Measurements from ENCODE around the gene DUSP18.

DUSP18 gene

DNA sequence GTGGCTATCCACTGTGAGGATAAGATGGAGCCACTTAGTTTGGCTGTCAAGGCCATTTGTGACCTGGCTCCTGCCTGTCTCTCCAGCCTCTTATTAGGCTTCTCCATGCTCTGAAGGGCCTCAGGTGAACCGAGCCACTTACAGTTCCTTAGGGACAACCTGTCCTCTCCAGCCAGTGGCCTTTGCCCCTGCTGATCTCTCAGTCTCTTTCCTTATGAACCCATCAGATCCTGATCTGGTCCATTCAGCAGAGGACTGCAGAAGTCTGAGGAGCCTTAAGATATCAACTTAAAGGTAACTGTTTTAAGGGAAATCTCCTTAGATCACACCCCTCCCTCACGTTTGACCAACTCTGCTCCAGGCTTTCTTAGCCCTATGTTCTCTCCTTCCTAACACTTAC is 2.4 kb downstream of the DUSP18 start:
- TF ChIP-seq CTCF (IDR thresholded peaks at IDR 0.05; ENCODE audit: control insufficient read depth, extremely low read depth, insufficient read depth): no peak

DNA sequence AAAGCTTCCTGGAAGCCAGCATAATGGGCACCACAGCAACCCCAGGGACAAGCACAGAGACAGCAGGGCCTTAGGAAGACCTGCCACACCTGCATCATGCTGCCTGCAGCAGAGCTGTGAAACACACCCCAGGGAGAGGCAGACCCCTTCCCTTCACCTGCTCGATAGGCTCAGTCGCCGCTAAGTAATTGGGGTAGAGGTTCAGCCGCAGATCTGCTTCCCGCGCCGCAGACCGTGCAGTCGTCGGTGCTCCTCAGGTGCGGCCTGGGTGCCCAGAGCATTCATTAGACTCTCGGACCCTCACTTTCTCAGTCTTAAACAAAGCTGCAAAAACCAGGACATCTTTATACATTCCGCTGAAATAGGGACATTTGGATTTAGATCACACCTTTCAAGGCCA is 2.9 kb downstream of the DUSP18 start:
- TF ChIP-seq CTCF (IDR thresholded peaks at IDR 0.05; ENCODE audit: control insufficient read depth, extremely low read depth, insufficient read depth): no peak
- no peak overlapping the region for H3K4me3 ChIP-seq (ENCODE audit: low read depth, low read length)
- DNase-seq (ENCODE audit: low read depth): no peak

More for the DNA sequence above, 2.4 kb downstream of the DUSP18 start:
- H3K4me3 ChIP-seq (ENCODE audit: low read depth, low read length): no peak overlapping the region
- no peak for DNase-seq (ENCODE audit: low read depth)

DNA sequence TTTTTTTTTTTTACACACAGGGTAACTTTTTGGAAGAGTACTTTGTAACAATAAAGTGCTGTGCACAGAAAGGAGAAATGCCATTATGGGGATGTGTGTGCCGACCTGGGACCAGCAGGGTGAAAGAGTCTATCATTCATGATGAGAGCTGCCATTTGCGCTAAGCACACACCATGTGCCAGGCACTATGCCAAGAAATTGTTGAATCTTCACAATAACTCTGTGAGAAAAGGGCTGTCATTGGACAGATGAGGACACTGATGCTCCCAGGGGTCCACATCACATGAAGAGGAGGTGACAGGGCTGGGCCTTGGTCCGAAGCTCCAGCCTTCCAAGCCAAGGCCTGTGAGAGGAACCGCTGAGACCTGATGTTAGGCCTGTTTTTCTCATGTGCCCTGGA is 5.6 kb downstream of the DUSP18 start:
- DNase-seq (ENCODE audit: low read depth): no peak
- no peak overlapping the region for H3K4me3 ChIP-seq (ENCODE audit: low read depth, low read length)
- no peak for TF ChIP-seq CTCF (IDR thresholded peaks at IDR 0.05; ENCODE audit: control insufficient read depth, extremely low read depth, insufficient read depth)

DNA sequence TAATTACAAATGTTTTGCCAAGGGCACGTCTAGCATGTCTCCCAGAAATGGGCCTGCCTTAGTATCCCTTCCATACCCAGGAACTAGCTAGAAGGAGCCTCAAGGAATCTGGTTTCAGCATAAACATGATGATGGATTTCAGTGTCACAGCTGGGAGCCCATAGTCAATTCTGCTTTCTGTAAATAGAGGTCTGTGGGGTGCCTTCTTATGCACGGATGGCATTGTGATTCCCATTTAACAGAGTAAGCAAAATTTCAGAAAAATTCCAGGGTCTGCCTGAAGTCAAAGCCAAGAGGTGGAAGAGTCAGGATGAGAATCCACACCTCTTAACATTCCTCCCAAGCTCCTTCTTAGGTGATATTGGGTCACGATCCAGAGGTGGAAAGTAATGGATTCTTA is 12.1 kb downstream of the DUSP18 start:
- H3K4me3 ChIP-seq (ENCODE audit: low read depth, low read length): no peak overlapping the region
- DNase-seq (ENCODE audit: low read depth): no peak
- no peak for TF ChIP-seq CTCF (IDR thresholded peaks at IDR 0.05; ENCODE audit: control insufficient read depth, extremely low read depth, insufficient read depth)

GRCh38 chr22:30654361-30654760 is 13.3 kb downstream of the DUSP18 start:
- DNase-seq (ENCODE audit: low read depth): no peak
- no peak for TF ChIP-seq CTCF (IDR thresholded peaks at IDR 0.05; ENCODE audit: control insufficient read depth, extremely low read depth, insufficient read depth)
- H3K4me3 ChIP-seq (ENCODE audit: low read depth, low read length): no peak overlapping the region

DNA sequence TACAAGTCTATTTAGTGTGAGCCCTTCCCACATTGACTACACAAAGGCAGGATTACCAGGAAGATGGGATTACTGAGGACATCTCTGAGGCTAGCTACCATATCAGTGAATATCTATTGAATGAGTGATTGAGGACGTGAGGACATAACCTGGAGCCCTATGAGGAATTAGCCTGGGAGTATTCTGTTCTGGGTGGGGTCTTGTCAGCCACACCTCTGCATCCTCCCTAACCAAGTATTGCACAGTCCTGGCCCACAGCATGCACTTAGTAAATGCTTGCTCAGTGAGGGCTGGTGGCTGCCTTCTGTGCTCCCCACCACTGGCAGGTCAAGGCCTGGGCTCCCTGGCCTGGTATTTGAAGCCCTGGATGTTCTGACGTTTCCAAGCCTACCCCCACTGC is 14.8 kb downstream of the DUSP18 start:
- no peak for TF ChIP-seq CTCF (IDR thresholded peaks at IDR 0.05; ENCODE audit: control insufficient read depth, extremely low read depth, insufficient read depth)
- DNase-seq (ENCODE audit: low read depth): no peak
- no peak overlapping the region for H3K4me3 ChIP-seq (ENCODE audit: low read depth, low read length)

GRCh38 chr22:30650508-30651116 is 17.1 kb downstream of the DUSP18 start:
- no peak overlapping the region for H3K4me3 ChIP-seq (ENCODE audit: low read depth, low read length)
- no peak for DNase-seq (ENCODE audit: low read depth)
- no peak for TF ChIP-seq CTCF (IDR thresholded peaks at IDR 0.05; ENCODE audit: control insufficient read depth, extremely low read depth, insufficient read depth)

Data from LNCaP clone FGC (cell line).